IMR-90 (cell line): ENCODE data around the gene CEP135. TPM values are rescaled to one million over a fixed set of nuclear protein-coding genes. Genes with fewer than 3 reads are reported as not detected.

ENCODE experiments used
- ATAC-seq: fragments of 200-7000 bp; cut with Tn5 transposase; 2 replicates; pipeline ENCODE4 v1.9.1; 2020; ENCODE audit warnings: low read depth, mild to moderate bottlenecking, moderate library complexity
- BruUV-seq: library from RNA; stranded (reverse); fragments of 400-500 nt; replicated peaks from 2 replicates; lab custom pipeline; 2021; lab: Mats Ljungman, UMichigan
- CTCF ChIA-PET: fragments of 300-600 bp; formaldehyde crosslinking; extraction: SDS; loops from one replicate; lab custom pipeline; 2021; ENCODE audit warnings: antibody characterized with exemption; lab: Yijun Ruan, JAX
- POLR2A ChIA-PET: fragments of 300-600 bp; sonication (Branson Sonifier 250); formaldehyde crosslinking; loops from one replicate; lab custom pipeline; 2022; ENCODE audit warnings: antibody characterized with exemption; ENCODE audit not compliant: unreplicated experiment; lab: Charles Lee
- DNase-seq: peaks from one replicate; pipeline ENCODE4 v3.0.0; 2013
- H2AFZ ChIP-seq: replicated peaks from 2 replicates; pipeline ENCODE3; 2013; ENCODE audit warnings: low read length, mild to moderate bottlenecking; ENCODE audit not compliant: poor library complexity
- H2AK5ac ChIP-seq: 2 replicates; pipeline ENCODE4 v1.6.1; 2013; ENCODE audit warnings: low read depth, low read length, inconsistent platforms
- H2AK9ac ChIP-seq: replicated peaks from 2 replicates; pipeline ENCODE3; 2013; ENCODE audit warnings: mild to moderate bottlenecking, low read depth, low read length, moderate library complexity; ENCODE audit not compliant: poor library complexity
- H2BK120ac ChIP-seq: 2 replicates; pipeline ENCODE4 v1.6.1; 2013; ENCODE audit warnings: low read depth, low read length, inconsistent platforms
- H2BK15ac ChIP-seq: 3 replicates; pipeline ENCODE4 v1.6.1; 2013; ENCODE audit warnings: low read depth, low read length, inconsistent platforms
- H2BK20ac ChIP-seq: 2 replicates; pipeline ENCODE4 v1.6.1; 2013; ENCODE audit warnings: low read depth, mild to moderate bottlenecking, inconsistent platforms, low read length, moderate library complexity
- H2BK5ac ChIP-seq: 2 replicates; pipeline ENCODE4 v1.6.1; 2013; ENCODE audit warnings: mild to moderate bottlenecking, low read depth, low read length, inconsistent platforms; ENCODE audit not compliant: poor library complexity, severe bottlenecking
- H3K14ac ChIP-seq: replicated peaks from 2 replicates; pipeline ENCODE4 v1.6.1; 2013; ENCODE audit warnings: low read depth, low read length, inconsistent platforms
- H3K18ac ChIP-seq: 2 replicates; pipeline ENCODE4 v1.6.1; 2013; ENCODE audit warnings: low read depth, low read length, control low read depth
- H3K23ac ChIP-seq: 2 replicates; pipeline ENCODE4 v1.6.1; 2013; ENCODE audit warnings: low read depth, low read length, inconsistent platforms
- H3K27ac ChIP-seq: 2 replicates; pipeline ENCODE4 v1.5.1; 2013; ENCODE audit warnings: mild to moderate bottlenecking, control low read depth, low read length; ENCODE audit not compliant: insufficient read depth
- H3K27me3 ChIP-seq: 2 replicates; pipeline ENCODE4 v1.6.1; 2013; ENCODE audit warnings: low read length; ENCODE audit not compliant: control insufficient read depth, insufficient read depth
- H3K36me3 ChIP-seq: 2 replicates; pipeline ENCODE4 v1.6.1; 2013; ENCODE audit warnings: low read length, mixed read lengths; ENCODE audit not compliant: control insufficient read depth, insufficient read depth
- H3K4ac ChIP-seq: 2 replicates; pipeline ENCODE4 v1.6.1; 2013; ENCODE audit warnings: low read depth, low read length, inconsistent platforms
- H3K4me1 ChIP-seq: 2 replicates; pipeline ENCODE4 v1.6.1; 2013; ENCODE audit warnings: low read length, mixed read lengths; ENCODE audit not compliant: control insufficient read depth, insufficient read depth
- H3K4me2 ChIP-seq: 2 replicates; pipeline ENCODE4 v1.6.1; 2013; ENCODE audit warnings: low read depth, mild to moderate bottlenecking, control low read depth, low read length, moderate library complexity
- H3K4me3 ChIP-seq: 2 replicates; pipeline ENCODE4 v1.5.1; 2013; ENCODE audit warnings: low read depth, mild to moderate bottlenecking, control low read depth, low read length, moderate library complexity; ENCODE audit not compliant: insufficient read depth
- H3K56ac ChIP-seq: 2 replicates; pipeline ENCODE4 v1.6.1; 2013; ENCODE audit warnings: low read length, inconsistent platforms; ENCODE audit not compliant: insufficient read depth; ENCODE audit errors: extremely low read depth
- H3K79me1 ChIP-seq, 2 experiments: 2 replicates each; pipeline ENCODE4 v1.6.1; 2013; ENCODE audit warnings: low read length in 2 of 2, inconsistent platforms in 1 of 2, low read depth in 1 of 2
- H3K9ac ChIP-seq: 2 replicates; pipeline ENCODE4 v1.6.1; 2013; ENCODE audit warnings: low read depth, low read length, control low read depth
- H3K9me1 ChIP-seq: 2 replicates; pipeline ENCODE4 v1.6.1; 2013; ENCODE audit warnings: low read length, inconsistent platforms; ENCODE audit not compliant: insufficient read depth
- H3K9me3 ChIP-seq: 2 replicates; pipeline ENCODE4 v1.6.1; 2013; ENCODE audit warnings: low read length; ENCODE audit not compliant: control insufficient read depth, insufficient read depth
- H4K20me1 ChIP-seq: 2 replicates; pipeline ENCODE4 v1.6.1; 2013; ENCODE audit warnings: low read length, inconsistent platforms; ENCODE audit not compliant: insufficient read depth
- H4K5ac ChIP-seq: 2 replicates; pipeline ENCODE4 v1.6.1; 2013; ENCODE audit warnings: mild to moderate bottlenecking, low read depth, low read length, control low read depth
- H4K8ac ChIP-seq, 2 experiments: 2 replicates each; pipeline ENCODE4 v1.6.1; 2013; ENCODE audit warnings: low read depth in 2 of 2, low read length in 2 of 2, control low read depth in 1 of 2, inconsistent platforms in 1 of 2
- H4K91ac ChIP-seq: 2 replicates; pipeline ENCODE4 v1.6.1; 2013; ENCODE audit warnings: low read depth, low read length, inconsistent platforms; ENCODE audit not compliant: insufficient read depth
- BHLHE40 ChIP-seq: fragments of 150-350 bp; IDR thresholded peaks from 2 replicates; pipeline ENCODE4 v1.6.1; 2016; ENCODE audit warnings: mild to moderate bottlenecking, low read depth, low read length
- CEBPB ChIP-seq: IDR thresholded peaks from 2 replicates; pipeline ENCODE4 v1.6.1; 2012; ENCODE audit warnings: low read depth, low read length, improper control_type of control experiment
- CHD1 ChIP-seq: IDR thresholded peaks from 2 replicates; pipeline ENCODE4 v1.6.1; 2012; ENCODE audit warnings: low read depth, low read length, improper control_type of control experiment
- FOS ChIP-seq: fragments of 150-350 bp; IDR thresholded peaks from 2 replicates; pipeline ENCODE4 v1.6.1; 2016; ENCODE audit warnings: low read depth, low read length
- MAZ ChIP-seq: IDR thresholded peaks from 2 replicates; pipeline ENCODE4 v1.6.1; 2012; ENCODE audit warnings: low read depth, mild to moderate bottlenecking, low read length, improper control_type of control experiment, moderate library complexity, borderline replicate concordance
- MXI1 ChIP-seq: IDR thresholded peaks from 2 replicates; pipeline ENCODE4 v1.6.1; 2012; ENCODE audit warnings: low read depth, mild to moderate bottlenecking, low read length, moderate library complexity, borderline replicate concordance
- NFE2L2 ChIP-seq: fragments of 150-350 bp; IDR thresholded peaks from 2 replicates; pipeline ENCODE4 v1.6.1; 2016; ENCODE audit warnings: low read depth, mild to moderate bottlenecking, low read length
- POLR2A ChIP-seq: IDR thresholded peaks from 2 replicates; pipeline ENCODE4 v1.6.1; 2012; ENCODE audit warnings: mild to moderate bottlenecking, low read depth, low read length
- RAD21 ChIP-seq: IDR thresholded peaks from 2 replicates; pipeline ENCODE4 v1.6.1; 2012; ENCODE audit warnings: low read length, improper control_type of control experiment
- RCOR1 ChIP-seq: IDR thresholded peaks from 2 replicates; pipeline ENCODE4 v1.6.1; 2012; ENCODE audit warnings: mild to moderate bottlenecking, low read length, improper control_type of control experiment; ENCODE audit not compliant: insufficient replicate concordance
- RFX5 ChIP-seq: IDR thresholded peaks from 2 replicates; pipeline ENCODE4 v1.8.0; 2012; ENCODE audit warnings: low read depth, mild to moderate bottlenecking, low read length, moderate library complexity
- SMC3 ChIP-seq: fragments of 150-350 bp; IDR thresholded peaks from 2 replicates; pipeline ENCODE4 v1.6.1; 2016; ENCODE audit warnings: low read depth, mild to moderate bottlenecking, antibody characterized with exemption, low read length, moderate library complexity
- WGBS, 2 experiments: methylation state at CpG; one replicate each; pipeline versions ENCODE4 v1.1.5 to v1.1.7; 2013; ENCODE audit warnings: missing lambda C conversion rate in 2 of 2; ENCODE audit not compliant: insufficient read length in 1 of 2; ENCODE audit errors: extremely low coverage in 2 of 2; 5-methylcytosine and 5-hydroxymethylcytosine counted together
- dilution Hi-C: fragments of 300-500 bp; cut with HindIII; formaldehyde crosslinking; loops from one replicate; pipeline ENCODE4 v1.14.3; 2018; ENCODE audit warnings: low sequenced_read_pairs; ENCODE audit not compliant: unreplicated experiment
- in situ Hi-C: fragments of 300-500 bp; cut with MboI; formaldehyde crosslinking; loops from 3 replicates; pipeline ENCODE4 v1.14.3; 2019; ENCODE audit warnings: low sequenced_read_pairs, inconsistent platforms, mixed read lengths
- intact Hi-C: fragments of 100-400 bp; cut with micrococcal nuclease; formaldehyde crosslinking; loops from 2 replicates; pipeline ENCODE4 v1.10.0; 2022
- polyA plus RNA-seq, 3 experiments: library from polyadenylated mRNA; depleted of rRNA; stranded (reverse); fragments of >200 nt; gene quantifications; 2 replicates each; pipeline ENCODE4 v1.2.3, GENCODE V29; 2012; ENCODE audit warnings: low replicate concordance in 1 of 3
- total RNA-seq: library from RNA; depleted of rRNA; stranded (reverse); fragments of >200 nt; gene quantifications from 2 replicates; pipeline ENCODE4 v1.2.3, GENCODE V29; 2012
- TF ChIP-seq, protein P1 (sequence below): fragments of 150-350 bp; IDR thresholded peaks from 2 replicates; pipeline ENCODE4 v1.6.1; 2017; ENCODE audit warnings: mild to moderate bottlenecking, antibody characterized with exemption, low read length, low read depth
- TF ChIP-seq, protein P2 (sequence below): conservative IDR thresholded peaks from 2 replicates; pipeline ENCODE4 v1.5.1; 2012; ENCODE audit warnings: mild to moderate bottlenecking, low read depth, low read length, improper control_type of control experiment
- TF ChIP-seq, protein P3 (sequence below): fragments of 150-350 bp; IDR thresholded peaks from 2 replicates; pipeline ENCODE4 v1.6.1; 2016; ENCODE audit warnings: low read depth, mild to moderate bottlenecking, low read length, moderate library complexity, borderline replicate concordance

Gene CEP135
- total and polyA plus RNA-seq, 2 of the 4 experiments (the other 2 are of a cell fraction), result 2.7 to 3.2 TPM

DNA sequence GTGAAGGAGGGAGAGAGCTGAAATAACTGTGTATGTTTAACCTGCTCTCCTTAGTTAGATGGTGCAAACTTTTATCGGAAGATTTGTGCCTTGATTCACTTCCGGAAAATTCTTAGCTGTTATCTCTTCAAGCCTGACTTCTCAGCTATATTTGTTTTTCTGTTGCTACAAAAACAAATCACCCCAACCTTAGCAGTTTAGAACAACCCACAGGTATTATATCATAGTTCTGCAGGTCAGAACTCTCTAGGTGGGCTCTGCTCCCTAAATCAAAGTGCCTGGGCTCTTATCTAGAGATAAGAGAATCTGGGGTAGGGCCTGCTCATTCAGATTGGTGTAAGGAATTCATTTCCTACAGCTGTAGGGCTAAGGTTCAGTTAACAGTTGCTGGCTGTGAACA, 15.1 kb upstream of the CEP135 start:
- no CpG with 5 or more reads among the region's 2 CpGs for WGBS, 2 experiments
- H3K9me3 ChIP-seq, result peaks cover 3% of the 10 kb centered on the region; the same call in 1 of the 2 replicates
- no peak overlapping the region for H3K56ac ChIP-seq
- H3K14ac ChIP-seq, result no peak overlapping the region
- no peaks in the 10 kb centered on the region for H4K20me1 ChIP-seq
- H2BK15ac ChIP-seq, result no peak overlapping the region; the same call in 2 of the 3 replicates
- no peak overlapping the region for H2AK9ac ChIP-seq
- DNase-seq, result no peak
- H3K36me3 ChIP-seq, result no peaks in the 10 kb centered on the region
- H4K5ac ChIP-seq, result no peak overlapping the region
- no peak overlapping the region for H3K23ac ChIP-seq
- H3K27me3 ChIP-seq, result no peaks in the 10 kb centered on the region
- ChIA-PET CTCF (interaction anchor here (0.6 to 2.8 kb wide), 3 partner anchors 15 to 545 kb away, joined by 3 to 10 read pairs (median 4); partner anchors contain the start of gene CEP135), POLR2A (interaction anchor here (0.7 to 1.1 kb wide), 2 partner anchors 16 to 364 kb away, joined by 6 to 8 read pairs; partner anchors contain the start of gene CEP135)
- intact Hi-C loops, result loop anchor here (2.0 kb wide), 1 partner anchor 15 kb away; the partner anchor contains the start of gene CEP135
- no peak overlapping the region for H4K91ac ChIP-seq
- H3K79me1 ChIP-seq, result no peaks in the 10 kb centered on the region
- H2BK5ac ChIP-seq, result no peak overlapping the region
- no peak overlapping the region for H3K18ac ChIP-seq
- peaks cover 11% of the 10 kb centered on the region; the same call in 1 of the 2 replicates for H3K9me1 ChIP-seq
- in situ Hi-C loops, result no loop called here
- H4K8ac ChIP-seq, result peak overlapping the region in 1 of 2 experiments; percentile 5; a peak in 1 of 4 replicates
- ATAC-seq, result no peak
- H3K4ac ChIP-seq, result no peak overlapping the region
- H2AK5ac ChIP-seq, result no peak overlapping the region
- no peak overlapping the region for H2AFZ ChIP-seq
- H2BK20ac ChIP-seq, result no peak overlapping the region
- no peak overlapping the region for H3K9ac ChIP-seq
- no peak overlapping the region for H3K27ac ChIP-seq
- no peak overlapping the region for H3K4me2 ChIP-seq
- H3K4me3 ChIP-seq, result no peak overlapping the region
- no TSS peak for BruUV-seq
- dilution Hi-C loops, result no loop called here
- TF ChIP-seq, protein P1, sequence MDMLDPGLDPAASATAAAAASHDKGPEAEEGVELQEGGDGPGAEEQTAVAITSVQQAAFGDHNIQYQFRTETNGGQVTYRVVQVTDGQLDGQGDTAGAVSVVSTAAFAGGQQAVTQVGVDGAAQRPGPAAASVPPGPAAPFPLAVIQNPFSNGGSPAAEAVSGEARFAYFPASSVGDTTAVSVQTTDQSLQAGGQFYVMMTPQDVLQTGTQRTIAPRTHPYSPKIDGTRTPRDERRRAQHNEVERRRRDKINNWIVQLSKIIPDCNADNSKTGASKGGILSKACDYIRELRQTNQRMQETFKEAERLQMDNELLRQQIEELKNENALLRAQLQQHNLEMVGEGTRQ, result no peak
- no peak for TF ChIP-seq RCOR1
- TF ChIP-seq POLR2A, result no peak
- TF ChIP-seq CHD1, result no peak
- TF ChIP-seq MAZ, result no peak
- no peak for TF ChIP-seq RAD21
- TF ChIP-seq, protein P2, sequence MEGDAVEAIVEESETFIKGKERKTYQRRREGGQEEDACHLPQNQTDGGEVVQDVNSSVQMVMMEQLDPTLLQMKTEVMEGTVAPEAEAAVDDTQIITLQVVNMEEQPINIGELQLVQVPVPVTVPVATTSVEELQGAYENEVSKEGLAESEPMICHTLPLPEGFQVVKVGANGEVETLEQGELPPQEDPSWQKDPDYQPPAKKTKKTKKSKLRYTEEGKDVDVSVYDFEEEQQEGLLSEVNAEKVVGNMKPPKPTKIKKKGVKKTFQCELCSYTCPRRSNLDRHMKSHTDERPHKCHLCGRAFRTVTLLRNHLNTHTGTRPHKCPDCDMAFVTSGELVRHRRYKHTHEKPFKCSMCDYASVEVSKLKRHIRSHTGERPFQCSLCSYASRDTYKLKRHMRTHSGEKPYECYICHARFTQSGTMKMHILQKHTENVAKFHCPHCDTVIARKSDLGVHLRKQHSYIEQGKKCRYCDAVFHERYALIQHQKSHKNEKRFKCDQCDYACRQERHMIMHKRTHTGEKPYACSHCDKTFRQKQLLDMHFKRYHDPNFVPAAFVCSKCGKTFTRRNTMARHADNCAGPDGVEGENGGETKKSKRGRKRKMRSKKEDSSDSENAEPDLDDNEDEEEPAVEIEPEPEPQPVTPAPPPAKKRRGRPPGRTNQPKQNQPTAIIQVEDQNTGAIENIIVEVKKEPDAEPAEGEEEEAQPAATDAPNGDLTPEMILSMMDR, result no peak
- TF ChIP-seq NFE2L2, result no peak
- TF ChIP-seq MXI1, result no peak
- TF ChIP-seq RFX5, result no peak
- no peak for TF ChIP-seq SMC3
- TF ChIP-seq BHLHE40, result no peak
- no peak for TF ChIP-seq CEBPB
- no peak for TF ChIP-seq FOS
- TF ChIP-seq, protein P3, sequence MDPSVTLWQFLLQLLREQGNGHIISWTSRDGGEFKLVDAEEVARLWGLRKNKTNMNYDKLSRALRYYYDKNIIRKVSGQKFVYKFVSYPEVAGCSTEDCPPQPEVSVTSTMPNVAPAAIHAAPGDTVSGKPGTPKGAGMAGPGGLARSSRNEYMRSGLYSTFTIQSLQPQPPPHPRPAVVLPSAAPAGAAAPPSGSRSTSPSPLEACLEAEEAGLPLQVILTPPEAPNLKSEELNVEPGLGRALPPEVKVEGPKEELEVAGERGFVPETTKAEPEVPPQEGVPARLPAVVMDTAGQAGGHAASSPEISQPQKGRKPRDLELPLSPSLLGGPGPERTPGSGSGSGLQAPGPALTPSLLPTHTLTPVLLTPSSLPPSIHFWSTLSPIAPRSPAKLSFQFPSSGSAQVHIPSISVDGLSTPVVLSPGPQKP, result no peak
- H2BK120ac ChIP-seq, result no peak overlapping the region
- H3K4me1 ChIP-seq, result peaks cover 8% of the 10 kb centered on the region
